ENCODE measurements around the gene CLEC11A.

CLEC11A gene

DNA sequence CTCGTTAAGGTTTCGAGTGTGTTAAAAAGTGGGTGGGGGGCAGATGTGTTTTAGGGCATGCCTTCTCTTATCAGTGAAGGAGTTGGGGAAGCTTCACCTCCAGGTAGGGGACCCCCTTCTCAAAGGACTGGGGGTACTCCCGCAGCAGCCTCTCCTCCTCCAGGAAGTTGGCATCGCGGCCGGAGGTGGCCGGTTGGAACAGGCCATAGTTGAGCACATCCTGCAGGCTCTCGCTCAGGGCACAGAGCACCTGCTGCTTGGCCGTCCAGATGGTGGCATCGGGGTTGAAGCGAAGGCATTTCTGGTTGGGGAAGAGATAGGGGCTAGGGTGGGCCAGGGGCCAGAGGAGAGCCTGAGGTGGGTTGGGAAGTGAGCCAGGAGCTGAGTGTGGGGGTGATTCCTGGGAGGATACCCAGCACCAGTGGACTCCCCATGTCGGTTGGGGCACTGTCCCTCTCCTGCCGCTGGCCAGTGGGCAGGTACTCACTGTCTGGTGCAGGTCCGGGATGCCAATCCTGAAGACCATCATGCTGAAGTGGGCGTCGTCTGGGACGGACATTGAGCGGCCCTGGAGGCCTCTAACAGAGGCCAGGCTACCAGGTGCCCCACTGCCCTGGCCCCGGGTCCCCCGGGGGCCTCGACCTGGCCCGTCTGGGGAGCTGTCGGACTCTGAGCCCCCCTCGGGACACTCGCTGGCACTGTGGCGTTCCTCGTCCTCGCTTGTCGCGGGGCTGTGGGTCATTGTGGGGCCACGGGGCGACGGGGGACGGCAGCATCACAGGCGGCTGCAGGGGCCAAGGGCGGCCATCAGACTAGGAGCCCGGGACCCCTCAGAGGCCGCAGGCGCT is 6.8 kb upstream of the CLEC11A start:
- H3K79me2 ChIP-seq (ENCODE audit: low read length) = no peaks in the 10 kb centered on the region
- no peak overlapping the region for H3K27ac ChIP-seq (ENCODE audit: low read length)
- no peak overlapping the region for H3K4me3 ChIP-seq (ENCODE audit: low read length)
- no peaks in the 10 kb centered on the region for H3K9me2 ChIP-seq (replicated peaks; ENCODE audit: insufficient read depth, low read length)
- no peaks in the 10 kb centered on the region for H3K9me3 ChIP-seq (replicated peaks; ENCODE audit: insufficient read depth, low read length)
- H3K4me1 ChIP-seq (ENCODE audit: low read length) = no peaks in the 10 kb centered on the region
- no peak overlapping the region for H2AFZ ChIP-seq (ENCODE audit: low read length)
- TF ChIP-seq EZH2 (optimal IDR thresholded peaks at IDR 0.05; ENCODE audit: low read depth, low read length) = no peak
- TF ChIP-seq, protein P1, sequence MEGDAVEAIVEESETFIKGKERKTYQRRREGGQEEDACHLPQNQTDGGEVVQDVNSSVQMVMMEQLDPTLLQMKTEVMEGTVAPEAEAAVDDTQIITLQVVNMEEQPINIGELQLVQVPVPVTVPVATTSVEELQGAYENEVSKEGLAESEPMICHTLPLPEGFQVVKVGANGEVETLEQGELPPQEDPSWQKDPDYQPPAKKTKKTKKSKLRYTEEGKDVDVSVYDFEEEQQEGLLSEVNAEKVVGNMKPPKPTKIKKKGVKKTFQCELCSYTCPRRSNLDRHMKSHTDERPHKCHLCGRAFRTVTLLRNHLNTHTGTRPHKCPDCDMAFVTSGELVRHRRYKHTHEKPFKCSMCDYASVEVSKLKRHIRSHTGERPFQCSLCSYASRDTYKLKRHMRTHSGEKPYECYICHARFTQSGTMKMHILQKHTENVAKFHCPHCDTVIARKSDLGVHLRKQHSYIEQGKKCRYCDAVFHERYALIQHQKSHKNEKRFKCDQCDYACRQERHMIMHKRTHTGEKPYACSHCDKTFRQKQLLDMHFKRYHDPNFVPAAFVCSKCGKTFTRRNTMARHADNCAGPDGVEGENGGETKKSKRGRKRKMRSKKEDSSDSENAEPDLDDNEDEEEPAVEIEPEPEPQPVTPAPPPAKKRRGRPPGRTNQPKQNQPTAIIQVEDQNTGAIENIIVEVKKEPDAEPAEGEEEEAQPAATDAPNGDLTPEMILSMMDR (IDR thresholded peaks at IDR 0.05; ENCODE audit: low read length) = no peak
- TF ChIP-seq EZH2phosphoT487 (IDR thresholded peaks at IDR 0.05; ENCODE audit: low read length) = no peak
- no peak for DNase-seq
- no peaks in the 10 kb centered on the region for H3F3A ChIP-seq (ENCODE audit: insufficient read depth, low read length)
- H4K20me1 ChIP-seq (ENCODE audit: insufficient read depth, low read length) = no peaks in the 10 kb centered on the region
- peaks cover 71% of the 10 kb centered on the region for H3K27me3 ChIP-seq (replicated peaks; ENCODE audit: insufficient read depth, low read length)
- no peak overlapping the region for H3K4me2 ChIP-seq (ENCODE audit: low read depth, low read length)
- no peaks in the 10 kb centered on the region for H3K36me3 ChIP-seq (replicated peaks; ENCODE audit: insufficient read depth, low read length)
- H3K9ac ChIP-seq (ENCODE audit: low read length) = no peak overlapping the region

DNA sequence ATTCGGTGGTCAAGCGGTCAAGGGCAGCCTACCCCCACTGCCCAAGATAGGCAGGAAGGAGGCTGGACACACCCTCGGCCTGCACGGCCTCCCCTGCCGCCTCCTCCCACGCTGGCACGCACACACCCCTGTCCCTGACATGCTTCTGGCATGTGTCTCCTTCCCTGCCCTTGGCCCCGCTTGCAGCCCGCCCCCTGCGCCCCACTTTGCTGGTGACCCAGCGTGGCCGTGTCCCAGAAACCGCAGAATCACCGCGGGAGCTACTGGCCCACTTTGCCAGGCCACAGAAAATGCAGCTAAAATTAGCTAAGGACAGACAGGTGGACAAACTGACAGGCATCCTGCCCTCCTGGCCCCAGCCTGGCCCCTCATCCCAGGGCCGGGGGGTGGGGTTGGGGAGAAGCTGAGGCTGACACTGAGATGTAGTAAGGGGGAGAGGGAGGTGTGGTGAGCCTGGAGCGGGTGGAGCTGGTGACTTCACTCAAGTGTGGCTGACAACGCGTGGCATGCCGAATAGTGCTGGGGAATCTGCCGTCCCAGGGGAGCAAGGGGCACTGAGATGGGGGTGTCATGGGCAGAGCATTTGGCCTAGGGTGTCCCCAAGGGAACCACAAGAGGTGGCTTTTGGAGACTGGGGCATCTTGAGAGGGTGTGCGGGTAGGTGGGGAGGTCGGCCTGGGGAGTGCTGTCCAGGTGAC is 6.0 kb upstream of the CLEC11A start:
- TF ChIP-seq EZH2phosphoT487 (IDR thresholded peaks at IDR 0.05; ENCODE audit: low read length) (no peak), EZH2 (optimal IDR thresholded peaks at IDR 0.05; ENCODE audit: low read depth, low read length) (no peak)
- TF ChIP-seq, protein P1 (IDR thresholded peaks at IDR 0.05; ENCODE audit: low read length) = no peak
- Histone ChIP-seq H4K20me1 (ENCODE audit: insufficient read depth, low read length) (no peaks in the 10 kb centered on the region), H2AFZ (ENCODE audit: low read length) (no peak overlapping the region), H3K9me2 (replicated peaks; ENCODE audit: insufficient read depth, low read length) (no peaks in the 10 kb centered on the region), H3K9ac (ENCODE audit: low read length) (no peak overlapping the region), H3K9me3 (replicated peaks; ENCODE audit: insufficient read depth, low read length) (no peaks in the 10 kb centered on the region), H3K4me3 (ENCODE audit: low read length) (no peak overlapping the region), H3K27me3 (replicated peaks; ENCODE audit: insufficient read depth, low read length) (peaks cover 63% of the 10 kb centered on the region), H3K4me2 (ENCODE audit: low read depth, low read length) (no peak overlapping the region), H3K27ac (ENCODE audit: low read length) (no peak overlapping the region), H3F3A (ENCODE audit: insufficient read depth, low read length) (no peaks in the 10 kb centered on the region), H3K79me2 (ENCODE audit: low read length) (no peaks in the 10 kb centered on the region), H3K4me1 (ENCODE audit: low read length) (no peaks in the 10 kb centered on the region), H3K36me3 (replicated peaks; ENCODE audit: insufficient read depth, low read length) (no peaks in the 10 kb centered on the region)
- no peak for DNase-seq

DNA sequence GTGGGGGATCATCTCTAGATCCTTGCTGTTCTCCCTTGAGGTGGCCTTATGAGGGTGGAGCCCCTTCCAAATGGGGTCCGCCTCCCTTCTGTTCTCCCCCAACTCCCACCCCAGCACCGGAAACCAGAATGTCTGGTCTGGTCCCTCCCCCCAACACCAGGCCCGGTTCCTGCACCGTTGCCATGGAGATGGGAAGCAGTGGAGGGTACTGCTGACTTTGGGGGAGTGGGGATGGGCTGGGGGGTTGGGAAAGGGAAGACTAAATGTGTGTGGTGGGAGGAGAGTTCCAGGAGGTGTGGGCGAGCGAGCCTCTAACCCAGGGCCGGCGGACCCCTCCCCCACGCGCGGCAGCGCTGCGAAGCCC is 5.3 kb upstream of the CLEC11A start:
- TF ChIP-seq, protein P1 (IDR thresholded peaks at IDR 0.05; ENCODE audit: low read length) = no peak
- TF ChIP-seq EZH2phosphoT487 (IDR thresholded peaks at IDR 0.05; ENCODE audit: low read length) (no peak), EZH2 (optimal IDR thresholded peaks at IDR 0.05; ENCODE audit: low read depth, low read length) (no peak)
- Histone ChIP-seq H3K27me3 (replicated peaks; ENCODE audit: insufficient read depth, low read length) (peaks cover 56% of the 10 kb centered on the region), H3K36me3 (replicated peaks; ENCODE audit: insufficient read depth, low read length) (no peaks in the 10 kb centered on the region), H3K9me3 (replicated peaks; ENCODE audit: insufficient read depth, low read length) (no peaks in the 10 kb centered on the region), H3K4me3 (ENCODE audit: low read length) (no peak overlapping the region), H4K20me1 (ENCODE audit: insufficient read depth, low read length) (no peaks in the 10 kb centered on the region), H3K4me1 (ENCODE audit: low read length) (no peaks in the 10 kb centered on the region), H3K9ac (ENCODE audit: low read length) (no peak overlapping the region), H3K9me2 (replicated peaks; ENCODE audit: insufficient read depth, low read length) (no peaks in the 10 kb centered on the region), H3F3A (ENCODE audit: insufficient read depth, low read length) (no peaks in the 10 kb centered on the region), H3K79me2 (ENCODE audit: low read length) (no peaks in the 10 kb centered on the region), H3K4me2 (ENCODE audit: low read depth, low read length) (no peak overlapping the region), H3K27ac (ENCODE audit: low read length) (no peak overlapping the region), H2AFZ (ENCODE audit: low read length) (no peak overlapping the region)
- no peak for DNase-seq
